GM12878 (cell line): ENCODE measurements around the gene EML5.

ENCODE experiments used
- BRCA1 ChIP-seq: IDR thresholded peaks from 2 replicates; pipeline ENCODE4 v1.6.1; 2011; ENCODE audit warnings: low read depth, low read length, improper control_type of control experiment
- CREB1 ChIP-seq: IDR thresholded peaks from 2 replicates; pipeline ENCODE4 v1.6.1; 2012; ENCODE audit warnings: low read depth, mild to moderate bottlenecking, inconsistent platforms
- EZH2 ChIP-seq: IDR thresholded peaks from 2 replicates; pipeline ENCODE4 v1.6.1; 2012; ENCODE audit warnings: low read depth, mild to moderate bottlenecking, control low read depth, inconsistent platforms, low read length, borderline replicate concordance; ENCODE audit not compliant: control insufficient read depth
- MYC ChIP-seq: IDR thresholded peaks from 2 replicates; pipeline ENCODE4 v1.6.1; 2011; ENCODE audit warnings: mild to moderate bottlenecking, low read length, moderate library complexity, inconsistent platforms; ENCODE audit not compliant: insufficient read depth, insufficient replicate concordance, insufficient read length, severe bottlenecking
- POLR2A ChIP-seq: IDR thresholded peaks from 2 replicates; pipeline ENCODE4 v1.6.1; 2011; ENCODE audit warnings: low read depth, mild to moderate bottlenecking, low read length
- SP1 ChIP-seq: IDR thresholded peaks from one replicate; pipeline ENCODE4 v1.6.1; 2011; ENCODE audit warnings: low read depth, low read length
- SREBF1 ChIP-seq: IDR thresholded peaks from 2 replicates; pipeline ENCODE4 v1.6.1; 2012; ENCODE audit warnings: mild to moderate bottlenecking, low read length
- SREBF2 ChIP-seq: IDR thresholded peaks from 2 replicates; pipeline ENCODE4 v1.6.1; 2012; ENCODE audit warnings: mild to moderate bottlenecking, low read length
- ZNF384 ChIP-seq: IDR thresholded peaks from 2 replicates; pipeline ENCODE4 v1.6.1; 2012; ENCODE audit warnings: low read depth, mild to moderate bottlenecking, low read length, improper control_type of control experiment, borderline replicate concordance
- TF ChIP-seq, protein P1 (sequence below): fragments of 450-650 bp; IDR thresholded peaks from 2 replicates; pipeline ENCODE4 v1.6.1; 2017; ENCODE audit warnings: mild to moderate bottlenecking, moderate library complexity
- TF ChIP-seq, protein P2 (sequence below), 3 experiments: IDR thresholded peaks in 2 of 3; conservative IDR thresholded peaks in 1 of 3; 2 replicates each; pipeline ENCODE4 v1.5.1; 2011; ENCODE audit warnings: low read depth in 3 of 3, low read length in 3 of 3, mild to moderate bottlenecking in 3 of 3, control low read depth in 2 of 3, moderate library complexity in 2 of 3, inconsistent platforms in 1 of 3, mixed read lengths in 1 of 3; ENCODE audit not compliant: control insufficient read depth in 2 of 3, insufficient read depth in 1 of 3; ENCODE audit errors: extremely low read depth in 1 of 3
- TF ChIP-seq, protein P3 (sequence below): fragments of 450-650 bp; formaldehyde crosslinking; IDR thresholded peaks from 2 replicates; pipeline ENCODE4 v1.5.0; 2022; ENCODE audit warnings: mild to moderate bottlenecking, missing genetic modification characterization
- TF ChIP-seq, protein P4 (sequence below): fragments of 450-650 bp; IDR thresholded peaks from 2 replicates; pipeline ENCODE4 v1.6.1; 2017; ENCODE audit warnings: antibody characterized with exemption, mild to moderate bottlenecking, moderate library complexity
- TF ChIP-seq, protein P5 (sequence below): IDR thresholded peaks from 2 replicates; pipeline ENCODE4 v1.6.1; 2011; ENCODE audit warnings: borderline replicate concordance, low read depth, mild to moderate bottlenecking, moderate library complexity, mixed read lengths, low read length; ENCODE audit not compliant: insufficient read depth; ENCODE audit errors: extremely low read length

DNA sequence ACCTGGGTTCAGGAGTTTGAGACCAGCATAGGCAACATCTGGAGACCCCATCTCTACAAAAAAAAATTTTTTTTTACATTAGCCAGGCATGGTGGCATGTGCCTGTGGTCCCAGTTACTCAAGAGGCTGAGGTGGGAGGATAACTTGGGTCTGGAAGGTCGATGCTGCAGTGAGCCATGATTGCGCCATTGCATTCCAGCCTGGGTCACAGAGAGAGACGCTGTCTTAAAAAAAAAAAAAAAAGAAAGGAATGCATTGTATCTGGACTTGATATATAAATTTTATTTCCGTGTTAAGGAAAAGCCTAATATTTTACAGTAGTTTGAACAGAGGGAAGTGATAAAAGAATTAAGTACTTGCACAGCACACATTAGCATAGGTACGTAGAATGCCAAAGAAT lies 132.7 kb downstream of the EML5 start:
- TF ChIP-seq EZH2 (no peak), SP1 (no peak), BRCA1 (no peak), POLR2A (no peak), CREB1 (no peak), MYC (no peak), ZNF384 (no peak), SREBF1 (no peak), SREBF2 (no peak)
- TF ChIP-seq, protein P1, sequence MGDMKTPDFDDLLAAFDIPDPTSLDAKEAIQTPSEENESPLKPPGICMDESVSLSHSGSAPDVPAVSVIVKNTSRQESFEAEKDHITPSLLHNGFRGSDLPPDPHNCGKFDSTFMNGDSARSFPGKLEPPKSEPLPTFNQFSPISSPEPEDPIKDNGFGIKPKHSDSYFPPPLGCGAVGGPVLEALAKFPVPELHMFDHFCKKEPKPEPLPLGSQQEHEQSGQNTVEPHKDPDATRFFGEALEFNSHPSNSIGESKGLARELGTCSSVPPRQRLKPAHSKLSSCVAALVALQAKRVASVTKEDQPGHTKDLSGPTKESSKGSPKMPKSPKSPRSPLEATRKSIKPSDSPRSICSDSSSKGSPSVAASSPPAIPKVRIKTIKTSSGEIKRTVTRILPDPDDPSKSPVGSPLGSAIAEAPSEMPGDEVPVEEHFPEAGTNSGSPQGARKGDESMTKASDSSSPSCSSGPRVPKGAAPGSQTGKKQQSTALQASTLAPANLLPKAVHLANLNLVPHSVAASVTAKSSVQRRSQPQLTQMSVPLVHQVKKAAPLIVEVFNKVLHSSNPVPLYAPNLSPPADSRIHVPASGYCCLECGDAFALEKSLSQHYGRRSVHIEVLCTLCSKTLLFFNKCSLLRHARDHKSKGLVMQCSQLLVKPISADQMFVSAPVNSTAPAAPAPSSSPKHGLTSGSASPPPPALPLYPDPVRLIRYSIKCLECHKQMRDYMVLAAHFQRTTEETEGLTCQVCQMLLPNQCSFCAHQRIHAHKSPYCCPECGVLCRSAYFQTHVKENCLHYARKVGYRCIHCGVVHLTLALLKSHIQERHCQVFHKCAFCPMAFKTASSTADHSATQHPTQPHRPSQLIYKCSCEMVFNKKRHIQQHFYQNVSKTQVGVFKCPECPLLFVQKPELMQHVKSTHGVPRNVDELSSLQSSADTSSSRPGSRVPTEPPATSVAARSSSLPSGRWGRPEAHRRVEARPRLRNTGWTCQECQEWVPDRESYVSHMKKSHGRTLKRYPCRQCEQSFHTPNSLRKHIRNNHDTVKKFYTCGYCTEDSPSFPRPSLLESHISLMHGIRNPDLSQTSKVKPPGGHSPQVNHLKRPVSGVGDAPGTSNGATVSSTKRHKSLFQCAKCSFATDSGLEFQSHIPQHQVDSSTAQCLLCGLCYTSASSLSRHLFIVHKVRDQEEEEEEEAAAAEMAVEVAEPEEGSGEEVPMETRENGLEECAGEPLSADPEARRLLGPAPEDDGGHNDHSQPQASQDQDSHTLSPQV = no peak
- TF ChIP-seq, protein P2, sequence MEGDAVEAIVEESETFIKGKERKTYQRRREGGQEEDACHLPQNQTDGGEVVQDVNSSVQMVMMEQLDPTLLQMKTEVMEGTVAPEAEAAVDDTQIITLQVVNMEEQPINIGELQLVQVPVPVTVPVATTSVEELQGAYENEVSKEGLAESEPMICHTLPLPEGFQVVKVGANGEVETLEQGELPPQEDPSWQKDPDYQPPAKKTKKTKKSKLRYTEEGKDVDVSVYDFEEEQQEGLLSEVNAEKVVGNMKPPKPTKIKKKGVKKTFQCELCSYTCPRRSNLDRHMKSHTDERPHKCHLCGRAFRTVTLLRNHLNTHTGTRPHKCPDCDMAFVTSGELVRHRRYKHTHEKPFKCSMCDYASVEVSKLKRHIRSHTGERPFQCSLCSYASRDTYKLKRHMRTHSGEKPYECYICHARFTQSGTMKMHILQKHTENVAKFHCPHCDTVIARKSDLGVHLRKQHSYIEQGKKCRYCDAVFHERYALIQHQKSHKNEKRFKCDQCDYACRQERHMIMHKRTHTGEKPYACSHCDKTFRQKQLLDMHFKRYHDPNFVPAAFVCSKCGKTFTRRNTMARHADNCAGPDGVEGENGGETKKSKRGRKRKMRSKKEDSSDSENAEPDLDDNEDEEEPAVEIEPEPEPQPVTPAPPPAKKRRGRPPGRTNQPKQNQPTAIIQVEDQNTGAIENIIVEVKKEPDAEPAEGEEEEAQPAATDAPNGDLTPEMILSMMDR (IDR thresholded peaks at IDR 0.05 in 2 of 3, conservative IDR thresholded peaks at IDR 0.05 in 1 of 3; ENCODE audit: control insufficient read depth in 2 of 3, extremely low read depth in 1 of 3, insufficient read depth in 1 of 3, low read depth in 3 of 3, low read length in 3 of 3) = no peak
- TF ChIP-seq, protein P3, sequence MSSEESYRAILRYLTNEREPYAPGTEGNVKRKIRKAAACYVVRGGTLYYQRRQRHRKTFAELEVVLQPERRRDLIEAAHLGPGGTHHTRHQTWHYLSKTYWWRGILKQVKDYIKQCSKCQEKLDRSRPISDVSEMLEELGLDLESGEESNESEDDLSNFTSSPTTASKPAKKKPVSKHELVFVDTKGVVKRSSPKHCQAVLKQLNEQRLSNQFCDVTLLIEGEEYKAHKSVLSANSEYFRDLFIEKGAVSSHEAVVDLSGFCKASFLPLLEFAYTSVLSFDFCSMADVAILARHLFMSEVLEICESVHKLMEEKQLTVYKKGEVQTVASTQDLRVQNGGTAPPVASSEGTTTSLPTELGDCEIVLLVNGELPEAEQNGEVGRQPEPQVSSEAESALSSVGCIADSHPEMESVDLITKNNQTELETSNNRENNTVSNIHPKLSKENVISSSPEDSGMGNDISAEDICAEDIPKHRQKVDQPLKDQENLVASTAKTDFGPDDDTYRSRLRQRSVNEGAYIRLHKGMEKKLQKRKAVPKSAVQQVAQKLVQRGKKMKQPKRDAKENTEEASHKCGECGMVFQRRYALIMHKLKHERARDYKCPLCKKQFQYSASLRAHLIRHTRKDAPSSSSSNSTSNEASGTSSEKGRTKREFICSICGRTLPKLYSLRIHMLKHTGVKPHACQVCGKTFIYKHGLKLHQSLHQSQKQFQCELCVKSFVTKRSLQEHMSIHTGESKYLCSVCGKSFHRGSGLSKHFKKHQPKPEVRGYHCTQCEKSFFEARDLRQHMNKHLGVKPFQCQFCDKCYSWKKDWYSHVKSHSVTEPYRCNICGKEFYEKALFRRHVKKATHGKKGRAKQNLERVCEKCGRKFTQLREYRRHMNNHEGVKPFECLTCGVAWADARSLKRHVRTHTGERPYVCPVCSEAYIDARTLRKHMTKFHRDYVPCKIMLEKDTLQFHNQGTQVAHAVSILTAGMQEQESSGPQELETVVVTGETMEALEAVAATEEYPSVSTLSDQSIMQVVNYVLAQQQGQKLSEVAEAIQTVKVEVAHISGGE (CRISPR knock-in tag) = no peak
- TF ChIP-seq, protein P4, sequence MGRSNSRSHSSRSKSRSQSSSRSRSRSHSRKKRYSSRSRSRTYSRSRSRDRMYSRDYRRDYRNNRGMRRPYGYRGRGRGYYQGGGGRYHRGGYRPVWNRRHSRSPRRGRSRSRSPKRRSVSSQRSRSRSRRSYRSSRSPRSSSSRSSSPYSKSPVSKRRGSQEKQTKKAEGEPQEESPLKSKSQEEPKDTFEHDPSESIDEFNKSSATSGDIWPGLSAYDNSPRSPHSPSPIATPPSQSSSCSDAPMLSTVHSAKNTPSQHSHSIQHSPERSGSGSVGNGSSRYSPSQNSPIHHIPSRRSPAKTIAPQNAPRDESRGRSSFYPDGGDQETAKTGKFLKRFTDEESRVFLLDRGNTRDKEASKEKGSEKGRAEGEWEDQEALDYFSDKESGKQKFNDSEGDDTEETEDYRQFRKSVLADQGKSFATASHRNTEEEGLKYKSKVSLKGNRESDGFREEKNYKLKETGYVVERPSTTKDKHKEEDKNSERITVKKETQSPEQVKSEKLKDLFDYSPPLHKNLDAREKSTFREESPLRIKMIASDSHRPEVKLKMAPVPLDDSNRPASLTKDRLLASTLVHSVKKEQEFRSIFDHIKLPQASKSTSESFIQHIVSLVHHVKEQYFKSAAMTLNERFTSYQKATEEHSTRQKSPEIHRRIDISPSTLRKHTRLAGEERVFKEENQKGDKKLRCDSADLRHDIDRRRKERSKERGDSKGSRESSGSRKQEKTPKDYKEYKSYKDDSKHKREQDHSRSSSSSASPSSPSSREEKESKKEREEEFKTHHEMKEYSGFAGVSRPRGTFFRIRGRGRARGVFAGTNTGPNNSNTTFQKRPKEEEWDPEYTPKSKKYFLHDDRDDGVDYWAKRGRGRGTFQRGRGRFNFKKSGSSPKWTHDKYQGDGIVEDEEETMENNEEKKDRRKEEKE = no peak
- TF ChIP-seq, protein P5, sequence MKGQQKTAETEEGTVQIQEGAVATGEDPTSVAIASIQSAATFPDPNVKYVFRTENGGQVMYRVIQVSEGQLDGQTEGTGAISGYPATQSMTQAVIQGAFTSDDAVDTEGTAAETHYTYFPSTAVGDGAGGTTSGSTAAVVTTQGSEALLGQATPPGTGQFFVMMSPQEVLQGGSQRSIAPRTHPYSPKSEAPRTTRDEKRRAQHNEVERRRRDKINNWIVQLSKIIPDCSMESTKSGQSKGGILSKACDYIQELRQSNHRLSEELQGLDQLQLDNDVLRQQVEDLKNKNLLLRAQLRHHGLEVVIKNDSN = no peak
